ENCODE data around the gene TNFSF18. TPM values are rescaled to one million over a fixed set of nuclear protein-coding genes. Genes with fewer than 3 reads are reported as not detected.

The TNFSF18 gene
- total and polyA plus RNA-seq, 4 donors: 0.61 TPM; not detected in 3

GRCh38 chr1:173056365-173056764, 5.6 kb upstream of the TNFSF18 start:
- Histone ChIP-seq H3K9ac (ENCODE audit: low read depth in 1 of 2, low read length in 2 of 2) (no peak overlapping the region), H3K4me1 (ENCODE audit: control insufficient read depth in 4 of 4, insufficient read depth in 4 of 4, low read length in 3 of 4) (peaks cover 2 to 17% (median 9%) of the 10 kb centered on the region in 4 donors), H3K36me3 (ENCODE audit: control insufficient read depth in 4 of 4, insufficient read depth in 3 of 4, low read depth in 1 of 4, low read length in 3 of 4) (no peaks in the 10 kb centered on the region), H3K9me3 (ENCODE audit: control insufficient read depth in 4 of 4, low read length in 3 of 4) (no peaks in the 10 kb centered on the region), H3K4me3 (ENCODE audit: low read depth in 1 of 3, low read length in 3 of 3) (no peak overlapping the region), H3K27ac (ENCODE audit: low read depth in 1 of 2, low read length in 2 of 2) (no peak overlapping the region), H3K27me3 (ENCODE audit: control insufficient read depth in 4 of 4, insufficient read depth in 4 of 4, low read length in 3 of 4) (no peaks in the 10 kb centered on the region)
- 92% methylated on average over 1 of the region's 1 CpG for WGBS
- DNase-seq (ENCODE audit: low spot score): no peak
- no peak for TF ChIP-seq MAX (IDR thresholded peaks at IDR 0.05)
- no peak for TF ChIP-seq HNF4G (IDR thresholded peaks at IDR 0.05)
- no peak for TF ChIP-seq ATF3 (IDR thresholded peaks at IDR 0.05)
- no peak for TF ChIP-seq TAF1 (conservative IDR thresholded peaks at IDR 0.05)
- no peak for TF ChIP-seq RAD21 (IDR thresholded peaks at IDR 0.05)
- TF ChIP-seq RXRA (IDR thresholded peaks at IDR 0.05): no peak
- TF ChIP-seq EGR1 (IDR thresholded peaks at IDR 0.05; ENCODE audit: low read depth in 2 of 2): no peak
- TF ChIP-seq, protein P1, sequence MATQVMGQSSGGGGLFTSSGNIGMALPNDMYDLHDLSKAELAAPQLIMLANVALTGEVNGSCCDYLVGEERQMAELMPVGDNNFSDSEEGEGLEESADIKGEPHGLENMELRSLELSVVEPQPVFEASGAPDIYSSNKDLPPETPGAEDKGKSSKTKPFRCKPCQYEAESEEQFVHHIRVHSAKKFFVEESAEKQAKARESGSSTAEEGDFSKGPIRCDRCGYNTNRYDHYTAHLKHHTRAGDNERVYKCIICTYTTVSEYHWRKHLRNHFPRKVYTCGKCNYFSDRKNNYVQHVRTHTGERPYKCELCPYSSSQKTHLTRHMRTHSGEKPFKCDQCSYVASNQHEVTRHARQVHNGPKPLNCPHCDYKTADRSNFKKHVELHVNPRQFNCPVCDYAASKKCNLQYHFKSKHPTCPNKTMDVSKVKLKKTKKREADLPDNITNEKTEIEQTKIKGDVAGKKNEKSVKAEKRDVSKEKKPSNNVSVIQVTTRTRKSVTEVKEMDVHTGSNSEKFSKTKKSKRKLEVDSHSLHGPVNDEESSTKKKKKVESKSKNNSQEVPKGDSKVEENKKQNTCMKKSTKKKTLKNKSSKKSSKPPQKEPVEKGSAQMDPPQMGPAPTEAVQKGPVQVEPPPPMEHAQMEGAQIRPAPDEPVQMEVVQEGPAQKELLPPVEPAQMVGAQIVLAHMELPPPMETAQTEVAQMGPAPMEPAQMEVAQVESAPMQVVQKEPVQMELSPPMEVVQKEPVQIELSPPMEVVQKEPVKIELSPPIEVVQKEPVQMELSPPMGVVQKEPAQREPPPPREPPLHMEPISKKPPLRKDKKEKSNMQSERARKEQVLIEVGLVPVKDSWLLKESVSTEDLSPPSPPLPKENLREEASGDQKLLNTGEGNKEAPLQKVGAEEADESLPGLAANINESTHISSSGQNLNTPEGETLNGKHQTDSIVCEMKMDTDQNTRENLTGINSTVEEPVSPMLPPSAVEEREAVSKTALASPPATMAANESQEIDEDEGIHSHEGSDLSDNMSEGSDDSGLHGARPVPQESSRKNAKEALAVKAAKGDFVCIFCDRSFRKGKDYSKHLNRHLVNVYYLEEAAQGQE (IDR thresholded peaks at IDR 0.05): no peak
- no peak for TF ChIP-seq FOXA1 (IDR thresholded peaks at IDR 0.05)
- TF ChIP-seq, protein P2, sequence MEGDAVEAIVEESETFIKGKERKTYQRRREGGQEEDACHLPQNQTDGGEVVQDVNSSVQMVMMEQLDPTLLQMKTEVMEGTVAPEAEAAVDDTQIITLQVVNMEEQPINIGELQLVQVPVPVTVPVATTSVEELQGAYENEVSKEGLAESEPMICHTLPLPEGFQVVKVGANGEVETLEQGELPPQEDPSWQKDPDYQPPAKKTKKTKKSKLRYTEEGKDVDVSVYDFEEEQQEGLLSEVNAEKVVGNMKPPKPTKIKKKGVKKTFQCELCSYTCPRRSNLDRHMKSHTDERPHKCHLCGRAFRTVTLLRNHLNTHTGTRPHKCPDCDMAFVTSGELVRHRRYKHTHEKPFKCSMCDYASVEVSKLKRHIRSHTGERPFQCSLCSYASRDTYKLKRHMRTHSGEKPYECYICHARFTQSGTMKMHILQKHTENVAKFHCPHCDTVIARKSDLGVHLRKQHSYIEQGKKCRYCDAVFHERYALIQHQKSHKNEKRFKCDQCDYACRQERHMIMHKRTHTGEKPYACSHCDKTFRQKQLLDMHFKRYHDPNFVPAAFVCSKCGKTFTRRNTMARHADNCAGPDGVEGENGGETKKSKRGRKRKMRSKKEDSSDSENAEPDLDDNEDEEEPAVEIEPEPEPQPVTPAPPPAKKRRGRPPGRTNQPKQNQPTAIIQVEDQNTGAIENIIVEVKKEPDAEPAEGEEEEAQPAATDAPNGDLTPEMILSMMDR (IDR thresholded peaks at IDR 0.05; ENCODE audit: low read depth, low read length, missing input control): no peak
- TF ChIP-seq SP1 (IDR thresholded peaks at IDR 0.05): no peak
- TF ChIP-seq GABPA (IDR thresholded peaks at IDR 0.05 in 1 of 2, conservative IDR thresholded peaks at IDR 0.05 in 1 of 2): no peak
- TF ChIP-seq JUND (IDR thresholded peaks at IDR 0.05): no peak
- TF ChIP-seq NR2F2 (IDR thresholded peaks at IDR 0.05): no peak
- TF ChIP-seq HNF4A (conservative IDR thresholded peaks at IDR 0.05): no peak
- TF ChIP-seq YY1 (IDR thresholded peaks at IDR 0.05): no peak
- no peak for TF ChIP-seq FOXA2 (IDR thresholded peaks at IDR 0.05)
- TF ChIP-seq, protein P3, sequence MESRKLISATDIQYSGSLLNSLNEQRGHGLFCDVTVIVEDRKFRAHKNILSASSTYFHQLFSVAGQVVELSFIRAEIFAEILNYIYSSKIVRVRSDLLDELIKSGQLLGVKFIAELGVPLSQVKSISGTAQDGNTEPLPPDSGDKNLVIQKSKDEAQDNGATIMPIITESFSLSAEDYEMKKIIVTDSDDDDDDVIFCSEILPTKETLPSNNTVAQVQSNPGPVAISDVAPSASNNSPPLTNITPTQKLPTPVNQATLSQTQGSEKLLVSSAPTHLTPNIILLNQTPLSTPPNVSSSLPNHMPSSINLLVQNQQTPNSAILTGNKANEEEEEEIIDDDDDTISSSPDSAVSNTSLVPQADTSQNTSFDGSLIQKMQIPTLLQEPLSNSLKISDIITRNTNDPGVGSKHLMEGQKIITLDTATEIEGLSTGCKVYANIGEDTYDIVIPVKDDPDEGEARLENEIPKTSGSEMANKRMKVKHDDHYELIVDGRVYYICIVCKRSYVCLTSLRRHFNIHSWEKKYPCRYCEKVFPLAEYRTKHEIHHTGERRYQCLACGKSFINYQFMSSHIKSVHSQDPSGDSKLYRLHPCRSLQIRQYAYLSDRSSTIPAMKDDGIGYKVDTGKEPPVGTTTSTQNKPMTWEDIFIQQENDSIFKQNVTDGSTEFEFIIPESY (IDR thresholded peaks at IDR 0.05): no peak
